NCI-H748 (cell line): Measurements from ENCODE around the gene HIPK2.

Experiments used
- DNase-seq: peaks from one replicate; lab custom pipeline; 2025; ENCODE audit not compliant: unreplicated experiment; lab: John Stamatoyannopoulos, UW

HIPK2 gene

GRCh38 chr7:139658296-139658695 is 119.5 kb downstream of the HIPK2 start:
- no peak for DNase-seq

GRCh38 chr7:139657725-139658124 is 120.1 kb downstream of the HIPK2 start:
- no peak for DNase-seq

DNA sequence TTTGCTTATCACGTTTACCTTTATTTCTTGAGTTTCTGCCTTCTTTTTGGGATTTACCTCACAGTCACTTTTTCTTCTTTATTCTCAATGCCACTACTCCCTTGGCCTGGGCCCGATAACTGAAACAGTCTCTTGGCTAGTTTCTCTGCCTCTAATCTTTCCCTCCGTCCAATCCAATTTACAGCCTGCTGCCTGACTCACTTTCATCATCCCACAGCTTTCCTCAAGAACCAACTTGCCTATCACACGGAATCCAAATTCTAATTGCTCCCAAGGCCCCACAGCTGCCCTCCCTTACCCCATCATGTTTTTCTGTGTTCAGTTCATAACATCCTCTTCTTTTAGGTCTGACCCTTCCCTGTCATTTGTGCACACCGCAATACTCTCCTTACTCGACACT is 121.4 kb downstream of the HIPK2 start:
- DNase-seq, result no peak

GRCh38 chr7:139655305-139655704 is 122.5 kb downstream of the HIPK2 start:
- no peak for DNase-seq

- DNase-seq, result no peak
These were observed 123.3 kb downstream of the HIPK2 start for GRCh38 chr7:139654276-139655181.

DNA sequence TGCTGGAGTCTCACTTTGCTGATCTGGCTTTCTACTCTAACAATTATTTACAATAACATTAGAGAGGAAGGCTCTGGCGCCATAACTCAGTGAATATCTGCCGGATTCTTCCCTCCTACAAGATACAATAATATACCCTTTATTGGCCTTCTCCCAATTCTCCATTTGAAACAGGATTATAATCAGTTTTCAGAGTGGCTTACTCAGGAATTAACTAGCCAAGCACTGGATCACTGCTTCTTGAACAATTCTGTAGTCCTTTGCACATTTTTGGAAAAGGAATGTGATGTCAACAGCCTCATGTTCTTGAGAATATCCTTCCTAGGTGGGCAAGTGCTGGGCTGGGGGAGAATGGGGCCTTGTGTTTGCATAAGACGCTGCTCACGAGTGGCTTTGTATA is 125.9 kb downstream of the HIPK2 start:
- no peak for DNase-seq

GRCh38 chr7:139651308-139651707 is 126.5 kb downstream of the HIPK2 start:
- DNase-seq, result no peak

DNA sequence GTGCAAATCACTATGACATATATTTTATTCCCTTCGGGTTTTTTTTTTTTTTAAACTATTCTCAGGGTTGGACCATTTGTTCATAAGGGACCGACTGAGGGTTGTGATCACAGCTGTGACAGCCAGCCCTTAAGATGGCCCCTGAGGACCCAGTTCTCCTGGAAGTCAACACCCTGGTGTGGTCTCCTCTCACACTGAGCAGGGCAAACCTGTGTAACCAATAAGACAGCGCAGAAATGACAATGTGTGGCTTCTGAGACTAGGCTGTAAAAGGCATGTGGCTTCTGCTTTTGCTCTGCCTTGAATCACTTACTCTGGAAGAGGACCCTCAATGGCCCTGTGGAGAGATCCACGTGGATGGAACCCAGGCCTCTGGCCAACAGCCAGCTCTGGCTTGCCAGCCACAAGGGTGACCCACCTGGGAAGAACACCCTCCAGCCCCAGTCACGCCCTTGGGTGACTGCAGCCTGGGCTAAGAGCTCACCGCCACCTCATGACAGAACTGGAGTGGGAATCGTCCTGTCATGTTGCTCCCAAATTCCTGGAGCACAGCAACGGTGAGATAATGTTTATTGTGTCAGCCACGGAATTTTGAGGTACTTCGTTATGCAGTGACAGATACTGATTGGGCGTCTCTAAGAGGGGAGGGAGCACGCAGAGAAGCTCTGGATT is 127.2 kb downstream of the HIPK2 start:
- DNase-seq, result no peak

DNA sequence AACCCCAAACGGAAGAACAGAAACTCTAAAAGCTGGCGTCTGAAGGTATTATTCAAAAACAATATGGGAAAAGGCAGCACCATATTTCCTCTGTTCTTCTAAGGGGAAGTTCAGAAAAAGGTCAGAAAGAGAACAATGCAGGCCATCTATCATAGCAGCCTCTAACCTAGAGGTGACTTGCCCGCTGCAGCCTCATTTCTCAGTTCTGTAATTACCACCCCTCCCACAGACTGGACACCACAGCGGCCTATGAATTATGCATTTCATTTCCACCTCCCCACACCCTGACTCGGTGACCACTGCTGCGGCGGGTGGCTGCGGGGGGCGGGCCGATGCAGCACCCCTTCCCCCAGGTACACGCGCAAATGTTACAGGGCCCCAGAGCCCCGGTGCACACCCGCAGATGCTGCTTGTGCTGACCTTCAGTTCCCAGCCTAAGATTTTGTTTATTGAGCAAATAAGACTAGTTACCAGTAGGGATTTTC is 128.8 kb downstream of the HIPK2 start:
- peak; percentile 49 for DNase-seq

GRCh38 chr7:139648391-139648861 is 129.4 kb downstream of the HIPK2 start:
- peak; percentile 49 for DNase-seq

DNA sequence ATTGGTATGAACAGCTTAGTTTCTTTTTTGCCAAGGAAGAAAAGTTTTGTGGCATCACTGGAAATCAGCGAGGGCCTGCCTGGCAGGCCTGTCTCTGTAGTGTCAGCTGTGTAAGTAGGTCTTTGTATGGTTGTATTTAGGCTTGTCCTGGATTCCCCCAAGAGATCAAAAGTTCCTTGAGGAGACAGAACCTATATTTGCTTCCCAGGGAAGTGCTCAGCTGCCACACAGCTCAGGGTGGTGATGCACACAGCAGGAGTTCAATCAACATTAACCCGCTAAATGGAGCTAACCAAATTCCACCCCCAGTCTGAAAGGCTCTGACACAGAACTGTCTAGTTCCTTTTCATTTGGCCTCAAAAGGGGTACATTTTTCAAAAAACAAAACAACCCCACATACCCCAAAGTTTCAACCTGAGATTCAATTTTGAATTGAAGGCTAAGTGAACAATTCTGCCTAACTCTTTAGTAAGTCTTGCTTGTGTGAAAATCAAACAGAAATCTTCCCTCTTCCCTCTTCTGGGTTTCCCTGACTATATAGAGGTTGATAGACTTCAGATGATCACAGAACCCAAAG is 129.9 kb downstream of the HIPK2 start:
- DNase-seq, result no peak

DNA sequence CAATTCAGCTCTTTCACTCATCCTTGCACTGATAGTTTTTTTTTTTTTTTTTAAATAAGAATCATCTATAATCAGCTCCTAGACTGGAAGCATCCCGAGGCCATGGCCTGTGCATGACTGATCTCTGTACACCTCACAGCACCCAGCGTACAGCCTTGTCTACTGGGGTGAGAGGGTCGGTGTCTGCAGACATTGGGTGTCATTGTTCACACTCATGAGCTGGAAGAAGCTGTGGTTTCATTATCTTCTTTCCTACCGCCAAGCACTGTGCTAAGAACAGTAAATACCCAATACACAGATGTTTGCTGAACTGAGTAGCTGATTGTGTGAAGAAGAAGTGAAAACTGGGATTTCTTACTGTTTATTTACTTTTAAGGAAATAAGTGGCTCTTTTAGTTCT is 130.7 kb downstream of the HIPK2 start:
- DNase-seq, result no peak

DNA sequence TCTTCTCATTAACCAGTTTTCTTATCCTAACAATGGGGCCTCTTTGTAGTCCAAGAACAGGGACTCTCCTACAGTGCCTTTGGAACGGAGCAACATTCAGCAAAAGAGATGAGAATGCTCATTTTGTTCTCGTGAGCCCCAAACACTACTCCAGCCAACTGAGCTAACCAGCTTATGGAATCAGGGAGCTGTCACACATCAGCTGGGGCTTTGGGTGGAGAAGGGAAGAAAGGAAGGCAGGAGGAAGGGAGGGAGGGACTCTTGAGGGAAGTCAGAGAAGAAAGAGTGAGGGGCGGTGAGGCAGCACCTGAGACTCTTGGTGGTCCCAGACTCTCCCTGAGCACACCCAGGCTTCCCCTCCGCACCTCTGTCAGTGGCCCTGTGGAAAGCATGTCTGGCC is 131.2 kb downstream of the HIPK2 start:
- no peak for DNase-seq

- DNase-seq, result peak; percentile 80
These were observed 131.9 kb downstream of the HIPK2 start for GRCh38 chr7:139645572-139646523.

GRCh38 chr7:139643951-139644585 is 133.7 kb downstream of the HIPK2 start:
- DNase-seq, result peak; percentile 17

GRCh38 chr7:139642283-139642682 is 135.5 kb downstream of the HIPK2 start:
- DNase-seq, result no peak

GRCh38 chr7:139641337-139641992 is 136.3 kb downstream of the HIPK2 start:
- no peak for DNase-seq

- DNase-seq, result no peak
These were observed 137.1 kb downstream of the HIPK2 start for GRCh38 chr7:139640681-139641080.

- DNase-seq, result peak; percentile 9
These were observed 138.2 kb downstream of the HIPK2 start for GRCh38 chr7:139639563-139639962.
